Measurements from ENCODE around the gene SINHCAF. TPM values are rescaled to one million over a fixed set of nuclear protein-coding genes. Genes with fewer than 3 reads are reported as not detected.

SINHCAF gene
- total and polyA plus RNA-seq, 9 of the 15 experiments (the other 6 are each of a cell fraction or from before 2014, with no cell fraction given), result 73.2 to 185 (median 110) TPM

GRCh38 chr12:31325877-31326631 lies at the start of gene SINHCAF (continued):
- TF ChIP-seq CBX1 (IDR thresholded peaks at IDR 0.05; ENCODE audit: low read depth) (no peak; the same call in 1 of the 2 replicates), ZNF436 (CRISPR knock-in tag; IDR thresholded peaks at IDR 0.05) (peak; percentile 78), ZNF133 (CRISPR knock-in tag; IDR thresholded peaks at IDR 0.05) (no peak), FOXM1 (IDR thresholded peaks at IDR 0.05; ENCODE audit: low read depth) (peak; percentile 25; the same call in 1 of the 2 replicates), FOXM1 (CRISPR knock-in tag; IDR thresholded peaks at IDR 0.05; ENCODE audit: low read depth) (no peak), TRIM25 (IDR thresholded peaks at IDR 0.05; ENCODE audit: borderline replicate concordance) (peak; percentile 49; the same call in 1 of the 2 replicates), ZNF511 (CRISPR knock-in tag; IDR thresholded peaks at IDR 0.05) (0 out of 2 replicates have a peak, but pooled peaks have one; percentile 24), MEIS2 (IDR thresholded peaks at IDR 0.05; ENCODE audit: partially characterized antibody) (peak; percentile 91), TBP (optimal IDR thresholded peaks at IDR 0.05; ENCODE audit: low read depth, low read length) (peak; percentile 96), STAT5A (IDR thresholded peaks at IDR 0.05; ENCODE audit: borderline replicate concordance, low read length) (peak; percentile 27; the same call in 1 of the 2 replicates), KAT8 (IDR thresholded peaks at IDR 0.05; ENCODE audit: low read depth) (no peak), ZNF395 (CRISPR knock-in tag; IDR thresholded peaks at IDR 0.05) (no peak), NCOR1 (IDR thresholded peaks at IDR 0.05) (no peak)
- TF ChIP-seq, protein P1, sequence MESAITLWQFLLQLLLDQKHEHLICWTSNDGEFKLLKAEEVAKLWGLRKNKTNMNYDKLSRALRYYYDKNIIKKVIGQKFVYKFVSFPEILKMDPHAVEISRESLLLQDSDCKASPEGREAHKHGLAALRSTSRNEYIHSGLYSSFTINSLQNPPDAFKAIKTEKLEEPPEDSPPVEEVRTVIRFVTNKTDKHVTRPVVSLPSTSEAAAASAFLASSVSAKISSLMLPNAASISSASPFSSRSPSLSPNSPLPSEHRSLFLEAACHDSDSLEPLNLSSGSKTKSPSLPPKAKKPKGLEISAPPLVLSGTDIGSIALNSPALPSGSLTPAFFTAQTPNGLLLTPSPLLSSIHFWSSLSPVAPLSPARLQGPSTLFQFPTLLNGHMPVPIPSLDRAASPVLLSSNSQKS (CRISPR knock-in tag; IDR thresholded peaks at IDR 0.05), result no peak
- TF ChIP-seq, protein P2, sequence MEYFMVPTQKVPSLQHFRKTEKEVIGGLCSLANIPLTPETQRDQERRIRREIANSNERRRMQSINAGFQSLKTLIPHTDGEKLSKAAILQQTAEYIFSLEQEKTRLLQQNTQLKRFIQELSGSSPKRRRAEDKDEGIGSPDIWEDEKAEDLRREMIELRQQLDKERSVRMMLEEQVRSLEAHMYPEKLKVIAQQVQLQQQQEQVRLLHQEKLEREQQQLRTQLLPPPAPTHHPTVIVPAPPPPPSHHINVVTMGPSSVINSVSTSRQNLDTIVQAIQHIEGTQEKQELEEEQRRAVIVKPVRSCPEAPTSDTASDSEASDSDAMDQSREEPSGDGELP (CRISPR knock-in tag; IDR thresholded peaks at IDR 0.05; ENCODE audit: borderline replicate concordance), result peak; percentile 69; the same call in 1 of the 2 replicates
- TF ChIP-seq, protein P3, sequence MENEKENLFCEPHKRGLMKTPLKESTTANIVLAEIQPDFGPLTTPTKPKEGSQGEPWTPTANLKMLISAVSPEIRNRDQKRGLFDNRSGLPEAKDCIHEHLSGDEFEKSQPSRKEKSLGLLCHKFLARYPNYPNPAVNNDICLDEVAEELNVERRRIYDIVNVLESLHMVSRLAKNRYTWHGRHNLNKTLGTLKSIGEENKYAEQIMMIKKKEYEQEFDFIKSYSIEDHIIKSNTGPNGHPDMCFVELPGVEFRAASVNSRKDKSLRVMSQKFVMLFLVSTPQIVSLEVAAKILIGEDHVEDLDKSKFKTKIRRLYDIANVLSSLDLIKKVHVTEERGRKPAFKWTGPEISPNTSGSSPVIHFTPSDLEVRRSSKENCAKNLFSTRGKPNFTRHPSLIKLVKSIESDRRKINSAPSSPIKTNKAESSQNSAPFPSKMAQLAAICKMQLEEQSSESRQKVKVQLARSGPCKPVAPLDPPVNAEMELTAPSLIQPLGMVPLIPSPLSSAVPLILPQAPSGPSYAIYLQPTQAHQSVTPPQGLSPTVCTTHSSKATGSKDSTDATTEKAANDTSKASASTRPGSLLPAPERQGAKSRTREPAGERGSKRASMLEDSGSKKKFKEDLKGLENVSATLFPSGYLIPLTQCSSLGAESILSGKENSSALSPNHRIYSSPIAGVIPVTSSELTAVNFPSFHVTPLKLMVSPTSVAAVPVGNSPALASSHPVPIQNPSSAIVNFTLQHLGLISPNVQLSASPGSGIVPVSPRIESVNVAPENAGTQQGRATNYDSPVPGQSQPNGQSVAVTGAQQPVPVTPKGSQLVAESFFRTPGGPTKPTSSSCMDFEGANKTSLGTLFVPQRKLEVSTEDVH (IDR thresholded peaks at IDR 0.05; ENCODE audit: low read depth, partially characterized antibody), result peak; percentile 98

All from K562 (cell line).